GM06990 (cell line): Measurements from ENCODE around the gene INSL3.

Source experiments
- DNase-seq: peaks from one replicate; pipeline ENCODE4 v3.0.0-alpha.2; 2011; ENCODE audit not compliant: insufficient read length; ENCODE audit errors: extremely low read depth
- H3K27me3 ChIP-seq: replicated peaks from 2 replicates; pipeline ENCODE4 v1.6.0; 2011; ENCODE audit warnings: low read length; ENCODE audit not compliant: control insufficient read depth, insufficient read depth
- H3K36me3 ChIP-seq: 2 replicates; pipeline ENCODE4 v1.5.1; 2011; ENCODE audit warnings: low read length; ENCODE audit not compliant: control insufficient read depth, insufficient read depth
- H3K4me3 ChIP-seq: replicated peaks from 2 replicates; pipeline ENCODE4 v1.5.1; 2011; ENCODE audit warnings: low read depth, mild to moderate bottlenecking, control low read depth, low read length
- CTCF ChIP-seq: IDR thresholded peaks from 2 replicates; pipeline ENCODE4 v1.5.1; 2011; ENCODE audit warnings: low read length, control low read depth, mild to moderate bottlenecking, inconsistent platforms; ENCODE audit not compliant: insufficient read depth, poor library complexity, severe bottlenecking

The INSL3 gene

GRCh38 chr19:17865364-17866311 lies 44.3 kb upstream of the INSL3 start:
- Histone ChIP-seq H3K4me3 (no peak overlapping the region), H3K36me3 (peaks cover 36% of the 10 kb centered on the region), H3K27me3 (no peaks in the 10 kb centered on the region; the same call in 1 of the 2 replicates)
- TF ChIP-seq CTCF: no peak
- DNase-seq: no peak

- Histone ChIP-seq H3K36me3 (peaks cover 36% of the 10 kb centered on the region), H3K27me3 (no peaks in the 10 kb centered on the region; the same call in 1 of the 2 replicates), H3K4me3 (no peak overlapping the region)
- no peak for DNase-seq
- no peak for TF ChIP-seq CTCF
Measured at GRCh38 chr19:17863520-17864182, 42.3 kb upstream of the INSL3 start.

- no peak for DNase-seq
- peak overlapping the region; percentile 98 for H3K4me3 ChIP-seq
- TF ChIP-seq CTCF: no peak
- no peaks in the 10 kb centered on the region for H3K27me3 ChIP-seq
- peaks cover 36% of the 10 kb centered on the region for H3K36me3 ChIP-seq
Measured at GRCh38 chr19:17862711-17863519, 41.6 kb upstream of the INSL3 start.

DNA sequence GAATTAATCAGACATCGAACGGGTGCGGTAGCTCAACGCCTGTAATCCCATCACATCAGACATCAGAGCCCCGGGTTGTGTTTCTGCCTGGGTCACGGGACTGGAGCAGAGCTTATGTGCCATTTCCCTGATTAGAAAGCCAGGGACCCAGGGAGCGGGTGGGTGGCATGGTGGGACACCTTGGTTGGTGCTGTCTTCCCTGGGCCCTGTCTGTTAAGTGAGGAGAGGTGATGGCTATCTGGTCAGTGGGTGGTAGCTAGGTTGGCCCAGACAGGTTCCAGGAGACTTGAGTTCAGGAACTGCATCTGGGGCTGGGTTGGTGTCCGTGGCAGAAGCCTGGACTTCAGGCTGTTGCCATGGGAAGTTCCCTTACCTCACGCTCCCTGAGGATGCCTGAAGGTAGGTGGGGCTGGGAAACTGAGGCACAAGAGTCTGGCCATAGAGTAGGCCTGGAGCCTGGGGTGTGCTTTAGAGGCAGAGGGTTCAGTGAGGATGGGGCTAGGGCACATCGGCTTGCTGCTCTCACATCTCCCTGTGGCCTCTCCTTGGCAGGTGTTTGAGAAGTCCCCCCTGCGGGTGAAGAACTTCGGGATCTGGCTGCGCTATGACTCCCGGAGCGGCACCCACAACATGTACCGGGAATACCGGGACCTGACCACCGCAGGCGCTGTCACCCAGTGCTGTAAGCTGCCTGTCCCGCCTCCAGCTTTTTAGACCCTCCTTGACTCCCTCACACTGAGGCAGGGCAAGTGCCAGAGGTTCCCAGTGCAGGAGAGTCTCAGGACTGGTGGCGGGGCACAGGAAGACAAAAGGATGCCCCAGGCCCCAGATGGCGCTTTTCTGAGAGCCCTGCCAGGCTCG lies 40.5 kb upstream of the INSL3 start:
- TF ChIP-seq CTCF: no peak
- no peaks in the 10 kb centered on the region for H3K27me3 ChIP-seq
- peak overlapping the region; percentile 98 for H3K4me3 ChIP-seq
- no peak for DNase-seq
- peaks cover 36% of the 10 kb centered on the region for H3K36me3 ChIP-seq

- H3K36me3 ChIP-seq: peaks cover 36% of the 10 kb centered on the region
- DNase-seq: no peak
- no peak for TF ChIP-seq CTCF
- no peaks in the 10 kb centered on the region for H3K27me3 ChIP-seq
- H3K4me3 ChIP-seq: peak overlapping the region; percentile 98
Measured at GRCh38 chr19:17860993-17861360, 39.7 kb upstream of the INSL3 start.
